Tibial nerve (tissue), 4 donors: Measurements from ENCODE around the gene SOHLH2. TPM values are rescaled to one million over a fixed set of nuclear protein-coding genes. Genes with fewer than 3 reads are reported as not detected.
A peak's percentile ranks its signal among the peaks of the same experiment; 100 is the strongest.

ENCODE experiments used
- DNase-seq, 2 donors: peaks; one replicate each; pipeline ENCODE4 v3.0.0-alpha.2; 2019; ENCODE audit warnings: low spot score in 2 of 2
- H3K27ac ChIP-seq, 4 donors: fragments of 200-600 bp; sonication (generic) in 3 of 4; one replicate each; pipeline ENCODE4 v1.5.1; 2017 to 2019; ENCODE audit warnings: mild to moderate bottlenecking in 1 of 4
- H3K27me3 ChIP-seq, 2 donors: fragments of 200-600 bp; sonication (generic) in 1 of 2; one replicate each; pipeline versions ENCODE4 v1.5.1 to v1.6.0; 2017 to 2019
- H3K36me3 ChIP-seq, 3 donors: fragments of 200-600 bp; sonication (generic); one replicate each; pipeline ENCODE4 v1.5.1; 2018 to 2019
- H3K4me1 ChIP-seq, 4 donors: fragments of 200-600 bp; sonication (generic) in 3 of 4; one replicate each; pipeline ENCODE4 v1.5.1; 2017 to 2019
- H3K4me3 ChIP-seq, 4 donors: fragments of 200-600 bp; sonication (generic) in 3 of 4; one replicate each; pipeline ENCODE4 v1.5.1; 2017 to 2019; ENCODE audit warnings: mild to moderate bottlenecking in 1 of 4, moderate library complexity in 1 of 4
- H3K9me3 ChIP-seq, 4 donors: fragments of 200-600 bp; sonication (generic) in 3 of 4; one replicate each; pipeline ENCODE4 v1.5.1; 2017 to 2019
- CTCF ChIP-seq, 5 experiments: fragments of 200-600 bp in 3 of 5; fragments of 450-650 bp in 2 of 5; sonication (generic) in 3 of 5; IDR thresholded peaks; one replicate each; pipeline ENCODE4 v1.5.1; 2016 to 2019; ENCODE audit warnings: antibody characterized with exemption in 5 of 5, mild to moderate bottlenecking in 3 of 5, moderate library complexity in 2 of 5
- EP300 ChIP-seq, 2 donors: sonication (generic); formaldehyde crosslinking; IDR thresholded peaks; one replicate each; pipeline ENCODE4 v1.6.1; 2017; ENCODE audit warnings: antibody characterized with exemption in 2 of 2, mild to moderate bottlenecking in 1 of 2
- POLR2A ChIP-seq, 2 donors: fragments of 450-650 bp; IDR thresholded peaks; one replicate each; pipeline ENCODE4 v1.6.1; 2017; ENCODE audit warnings: antibody characterized with exemption in 2 of 2, mild to moderate bottlenecking in 2 of 2, moderate library complexity in 2 of 2
- WGBS, 2 donors: methylation state at CpG; one replicate each; pipeline ENCODE4 v1.1.5; 2018; 5-methylcytosine and 5-hydroxymethylcytosine counted together
- total RNA-seq, 4 donors: library from RNA; depleted of rRNA; stranded (reverse); fragments of >200 nt; gene quantifications; one replicate each; pipeline ENCODE4 v1.1.0, GENCODE V29; 2016

Gene SOHLH2
- total RNA-seq, 4 donors from 2014 or later = 0.20 TPM; not detected in 3

GRCh38 chr13:36135876-36136275 lies 78.5 kb downstream of the SOHLH2 start:
- H3K4me3 ChIP-seq = no peak overlapping the region
- 72 to 81% methylated on average over 2 of the region's 2 CpGs for WGBS, 2 donors
- H3K4me1 ChIP-seq = peaks cover 0 to 7% (median 0%) of the 10 kb centered on the region in 4 donors

GRCh38 chr13:36134632-36135031 lies 79.7 kb downstream of the SOHLH2 start:
- H3K9me3 ChIP-seq = no peaks in the 10 kb centered on the region
- H3K4me1 ChIP-seq = peaks cover 0 to 17% (median 0%) of the 10 kb centered on the region in 4 donors
- TF ChIP-seq CTCF (IDR thresholded peaks at IDR 0.05) (no peak), POLR2A (IDR thresholded peaks at IDR 0.05) (no peak), EP300 (IDR thresholded peaks at IDR 0.05) (no peak)
- H3K27ac ChIP-seq = no peak overlapping the region
- no peak for DNase-seq
- H3K36me3 ChIP-seq = no peaks in the 10 kb centered on the region
- WGBS, 2 donors = 56% methylated on average over 1 of the region's 1 CpG
- no peak overlapping the region for H3K4me3 ChIP-seq
- peaks cover 0 to 4% of the 10 kb centered on the region in 2 donors for H3K27me3 ChIP-seq

More at GRCh38 chr13:36135876-36136275, 78.5 kb downstream of the SOHLH2 start:
- TF ChIP-seq POLR2A (IDR thresholded peaks at IDR 0.05) (no peak), CTCF (IDR thresholded peaks at IDR 0.05) (no peak), EP300 (IDR thresholded peaks at IDR 0.05) (no peak)
- H3K27ac ChIP-seq = no peak overlapping the region
- no peak for DNase-seq
- no peaks in the 10 kb centered on the region for H3K36me3 ChIP-seq
- H3K9me3 ChIP-seq = peaks cover 0 to 4% (median 0%) of the 10 kb centered on the region in 4 donors
- no peaks in the 10 kb centered on the region for H3K27me3 ChIP-seq

GRCh38 chr13:36133950-36134626 lies 80.3 kb downstream of the SOHLH2 start:
- Histone ChIP-seq H3K4me1 (peaks cover 0 to 17% (median 0%) of the 10 kb centered on the region in 4 donors), H3K27me3 (peaks cover 0 to 8% of the 10 kb centered on the region in 2 donors), H3K36me3 (no peaks in the 10 kb centered on the region), H3K9me3 (no peaks in the 10 kb centered on the region), H3K27ac (no peak overlapping the region), H3K4me3 (no peak overlapping the region)
- TF ChIP-seq POLR2A (IDR thresholded peaks at IDR 0.05) (no peak), EP300 (IDR thresholded peaks at IDR 0.05) (no peak), CTCF (IDR thresholded peaks at IDR 0.05) (no peak)
- DNase-seq = no peak
- WGBS, 2 donors = 52 to 63% methylated on average over 5 of the region's 5 CpGs

- H3K27ac ChIP-seq = peak overlapping the region in 1 of 4 donors; percentile 81
- H3K9me3 ChIP-seq = no peaks in the 10 kb centered on the region
- peaks cover 0 to 8% of the 10 kb centered on the region in 2 donors for H3K27me3 ChIP-seq
- no peak overlapping the region for H3K4me3 ChIP-seq
- H3K36me3 ChIP-seq = no peaks in the 10 kb centered on the region
- TF ChIP-seq EP300 (IDR thresholded peaks at IDR 0.05) (no peak), POLR2A (IDR thresholded peaks at IDR 0.05) (no peak), CTCF (IDR thresholded peaks at IDR 0.05) (no peak)
- 86 to 90% methylated on average over 1 of the region's 1 CpG for WGBS, 2 donors
- peaks cover 0 to 17% (median 0%) of the 10 kb centered on the region in 4 donors for H3K4me1 ChIP-seq
- no peak for DNase-seq
These were observed 82.0 kb downstream of the SOHLH2 start for GRCh38 chr13:36132376-36132775.

- peaks cover 0 to 17% (median 0%) of the 10 kb centered on the region in 4 donors for H3K4me1 ChIP-seq
- peak overlapping the region in 2 of 4 donors; percentile 36 to 81 for H3K27ac ChIP-seq
- no peaks in the 10 kb centered on the region for H3K9me3 ChIP-seq
- no peaks in the 10 kb centered on the region for H3K36me3 ChIP-seq
- WGBS, 2 donors = 47 to 74% methylated on average over 5 of the region's 5 CpGs
- H3K27me3 ChIP-seq = peaks cover 0 to 8% of the 10 kb centered on the region in 2 donors
- TF ChIP-seq CTCF (IDR thresholded peaks at IDR 0.05) = no peak
- TF ChIP-seq POLR2A (IDR thresholded peaks at IDR 0.05) = no peak
- peak in 1 of 2 donors; percentile 44 for TF ChIP-seq EP300 (IDR thresholded peaks at IDR 0.05)
- DNase-seq = peak; percentile 48 to 56
- H3K4me3 ChIP-seq = peak overlapping the region in 2 of 4 donors; percentile 46 to 60
These were observed 82.4 kb downstream of the SOHLH2 start for GRCh38 chr13:36131931-36132297.
